Putamen (tissue), 1 donor: Measurements from ENCODE around the gene NCCRP1.

ENCODE experiments used
- DNase-seq: peaks from one replicate; pipeline ENCODE4 v3.0.0-alpha.2; 2016; ENCODE audit warnings: low spot score

The NCCRP1 gene

GRCh38 chr19:39165857-39166256 is 30.9 kb upstream of the NCCRP1 start:
- DNase-seq = no peak

DNA sequence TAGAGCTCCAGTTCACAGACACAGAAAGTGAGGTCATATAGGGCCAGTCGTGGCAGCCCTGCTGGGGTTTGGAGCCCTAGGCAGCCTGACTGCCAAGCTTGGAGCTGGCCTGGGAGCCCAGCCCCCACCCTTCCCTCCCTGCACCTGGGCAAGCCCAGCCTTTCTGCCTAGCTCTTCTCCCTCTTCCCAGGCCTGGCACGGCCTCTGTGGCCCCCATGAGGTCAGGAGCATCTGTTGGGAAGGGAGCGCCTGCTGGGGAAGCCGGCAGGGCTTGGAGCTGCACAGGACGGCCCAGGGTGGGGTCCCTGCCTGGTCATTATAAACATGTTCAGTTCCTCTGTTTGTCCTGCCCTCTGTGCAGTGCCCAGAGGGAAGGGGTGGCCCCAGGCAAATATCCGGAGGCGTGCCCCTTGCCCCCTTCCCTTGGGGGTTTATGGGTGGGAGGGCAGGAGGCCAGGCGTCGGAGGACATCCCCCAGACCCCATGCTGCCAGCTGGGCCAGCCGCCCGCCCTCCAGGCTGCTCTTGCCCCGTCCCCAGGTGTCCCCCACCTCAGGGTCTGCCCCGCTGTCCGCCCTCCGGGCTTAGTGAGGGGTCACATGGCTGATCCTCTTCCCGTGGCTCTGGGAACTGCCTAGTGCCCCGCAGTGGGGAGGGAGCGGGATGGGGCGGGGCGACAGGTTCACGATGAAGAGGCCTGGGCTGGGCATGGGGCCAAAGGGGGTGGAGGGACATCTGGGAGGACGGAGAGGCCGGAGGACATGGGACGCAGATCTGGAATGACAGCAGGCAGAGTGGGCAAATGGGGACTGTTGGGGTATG is 30.0 kb upstream of the NCCRP1 start:
- peak; percentile 31 for DNase-seq

GRCh38 chr19:39167461-39168257 is 29.1 kb upstream of the NCCRP1 start:
- DNase-seq = no peak

- no peak for DNase-seq
Measured at GRCh38 chr19:39168258-39169142, 28.3 kb upstream of the NCCRP1 start.

DNA sequence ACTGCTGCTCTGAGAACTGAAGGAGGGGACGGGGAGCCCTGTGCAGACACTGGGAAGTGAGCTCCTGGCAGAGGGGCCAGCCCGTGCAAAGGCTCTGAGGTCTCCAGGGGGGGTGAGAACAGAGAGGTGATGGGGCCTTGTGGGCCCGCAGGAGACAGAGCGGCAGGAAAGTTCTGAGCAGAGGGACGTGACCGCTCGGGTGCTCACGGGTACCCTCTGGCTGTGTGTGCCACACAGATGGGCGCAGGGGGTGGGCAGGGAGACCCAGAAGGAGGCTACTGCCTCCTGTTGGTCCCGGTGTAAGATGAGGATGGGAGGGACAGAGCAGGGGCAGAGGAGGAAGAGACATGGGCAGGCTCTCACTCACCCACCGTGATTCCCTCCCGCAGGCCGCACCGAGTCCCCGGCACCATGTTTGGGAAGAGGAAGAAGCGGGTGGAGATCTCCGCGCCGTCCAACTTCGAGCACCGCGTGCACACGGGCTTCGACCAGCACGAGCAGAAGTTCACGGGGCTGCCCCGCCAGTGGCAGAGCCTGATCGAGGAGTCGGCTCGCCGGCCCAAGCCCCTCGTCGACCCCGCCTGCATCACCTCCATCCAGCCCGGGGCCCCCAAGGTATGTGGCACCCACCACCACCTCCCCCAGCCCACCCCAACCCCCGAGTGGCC is 27.5 kb upstream of the NCCRP1 start:
- no peak for DNase-seq

DNA sequence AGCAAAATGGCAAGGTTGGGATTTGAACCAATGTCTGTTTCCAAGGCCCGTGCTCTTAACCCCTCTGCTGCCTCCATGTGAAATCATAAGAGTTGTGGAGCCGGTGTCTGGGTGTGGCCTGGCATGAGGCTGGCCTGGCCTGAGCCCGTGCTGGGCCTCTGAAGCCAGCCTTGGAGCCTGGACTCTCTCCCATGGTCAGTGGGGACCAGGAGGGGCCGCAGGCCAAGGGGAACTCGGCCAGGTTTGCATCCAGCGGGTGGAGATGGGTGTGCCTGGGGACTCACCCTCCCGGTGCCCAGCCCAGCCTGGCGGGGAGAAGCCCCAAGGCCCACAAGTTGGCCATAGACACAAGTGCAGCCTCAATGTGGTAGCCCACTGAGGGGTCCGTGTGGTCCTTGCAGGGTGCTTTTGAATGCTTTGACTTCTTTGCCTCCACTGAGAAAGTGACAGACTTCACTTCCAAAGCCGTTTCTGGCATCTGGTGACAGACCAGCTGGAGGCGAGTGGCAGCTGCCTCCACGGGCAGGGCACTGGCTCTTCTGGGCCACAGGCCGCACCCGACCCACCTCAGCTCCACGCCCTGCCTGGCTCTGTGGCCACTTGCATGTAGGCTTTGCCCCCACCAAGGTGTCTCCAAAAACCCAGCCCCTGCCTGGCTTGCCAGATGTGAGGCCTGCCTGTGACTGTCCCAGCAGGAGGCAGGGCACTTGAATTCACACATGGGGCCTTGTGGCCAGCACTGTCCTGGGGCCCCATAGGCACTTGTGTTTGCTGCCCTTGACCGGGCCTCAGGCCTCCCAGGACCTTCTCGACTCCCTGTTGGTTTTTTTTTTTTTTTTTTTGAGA is 26.2 kb upstream of the NCCRP1 start:
- no peak for DNase-seq

DNA sequence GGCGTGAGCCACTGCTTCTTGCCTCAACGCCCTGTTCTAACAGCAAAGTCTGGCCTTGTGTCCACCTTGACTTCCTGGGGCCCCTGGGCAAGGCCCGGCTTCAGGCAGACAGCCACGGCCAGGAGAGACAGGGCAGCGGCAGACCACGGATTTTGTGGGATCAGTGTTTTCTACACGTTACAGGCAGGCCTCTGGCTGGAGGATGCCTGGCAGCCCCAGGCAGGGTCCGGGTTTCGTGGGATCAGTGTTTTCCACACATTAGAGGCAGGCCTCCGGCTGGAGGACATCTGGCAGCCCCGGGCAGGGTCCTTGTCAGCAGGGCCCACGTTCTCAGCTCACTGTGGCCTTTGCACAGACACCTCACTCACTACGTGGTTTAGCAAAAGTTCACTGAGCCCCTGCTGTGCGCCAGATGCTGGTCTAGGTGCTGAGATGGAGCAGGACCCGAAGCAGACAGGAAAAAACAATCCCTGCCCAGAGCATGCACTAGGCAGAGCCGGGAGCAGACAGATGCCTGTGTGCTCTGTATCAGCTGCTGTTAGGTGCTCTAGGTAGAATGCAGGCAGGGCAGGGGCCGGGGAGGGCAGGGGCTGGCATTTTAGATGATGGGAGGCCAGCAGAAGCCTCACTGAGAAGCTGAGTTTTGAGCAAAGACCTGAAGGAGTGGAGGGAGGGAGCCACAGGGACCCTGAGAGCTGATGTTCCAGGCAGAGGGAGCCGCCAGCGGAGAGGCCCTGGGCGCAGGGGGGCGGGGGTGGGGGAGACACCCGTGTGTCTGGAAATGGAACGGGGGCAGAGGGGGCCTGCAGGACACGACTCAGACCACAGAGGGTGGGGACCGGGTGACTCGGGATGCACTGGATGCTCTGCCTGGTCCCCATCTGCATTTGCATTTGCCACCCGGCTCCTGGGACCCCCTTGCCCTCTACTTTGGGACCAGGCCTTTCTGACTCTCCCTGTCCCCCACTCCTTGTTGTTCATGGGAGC is 25.0 kb upstream of the NCCRP1 start:
- DNase-seq = no peak

- no peak for DNase-seq
Measured at GRCh38 chr19:39172700-39173501, 23.9 kb upstream of the NCCRP1 start.

- DNase-seq = no peak
Measured at GRCh38 chr19:39173502-39173991, 23.2 kb upstream of the NCCRP1 start.

DNA sequence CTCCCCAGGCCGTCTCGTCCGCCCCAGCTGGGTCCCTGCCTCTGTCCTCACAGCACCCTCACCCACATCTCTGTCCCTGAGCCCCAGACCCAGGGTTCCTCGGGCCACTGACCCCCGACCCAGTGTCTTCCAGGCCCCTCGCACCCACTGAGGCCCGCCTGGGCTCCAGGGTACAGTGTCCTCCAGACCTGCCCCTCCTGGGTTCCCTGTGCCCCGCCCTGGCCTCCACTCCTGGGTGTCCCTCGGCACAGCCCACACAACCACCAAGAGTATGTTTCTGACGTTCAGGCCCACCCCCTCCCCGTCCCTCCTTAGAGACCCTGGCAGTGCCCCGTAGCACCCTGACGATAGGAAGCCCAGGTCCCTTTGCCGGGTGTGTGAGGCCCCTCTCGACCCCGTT is 22.6 kb upstream of the NCCRP1 start:
- no peak for DNase-seq

GRCh38 chr19:39174558-39175544 is 21.9 kb upstream of the NCCRP1 start:
- no peak for DNase-seq

GRCh38 chr19:39175564-39175963 is 21.2 kb upstream of the NCCRP1 start:
- no peak for DNase-seq

- no peak for DNase-seq
Measured at GRCh38 chr19:39177110-39177699, 19.6 kb upstream of the NCCRP1 start.

DNA sequence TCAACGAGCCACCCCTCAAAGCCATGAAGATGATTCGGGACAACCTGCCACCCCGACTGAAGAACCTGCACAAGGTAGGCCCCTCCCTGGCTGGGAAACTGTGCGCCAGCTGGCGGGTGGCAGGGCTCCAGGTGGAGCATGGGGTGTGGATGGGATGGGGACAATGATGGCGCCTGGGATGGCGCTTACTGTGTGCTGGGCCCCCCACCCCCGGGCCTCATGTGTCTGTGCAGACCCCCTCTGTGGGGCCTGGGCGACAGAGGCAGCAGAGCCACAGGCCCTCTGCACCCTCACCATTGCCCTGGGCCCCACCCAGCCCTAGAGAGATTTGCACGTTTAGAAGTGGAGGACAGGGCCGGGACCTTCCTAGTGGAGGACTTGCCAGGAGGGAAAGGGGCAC is 19.0 kb upstream of the NCCRP1 start:
- no peak for DNase-seq

DNA sequence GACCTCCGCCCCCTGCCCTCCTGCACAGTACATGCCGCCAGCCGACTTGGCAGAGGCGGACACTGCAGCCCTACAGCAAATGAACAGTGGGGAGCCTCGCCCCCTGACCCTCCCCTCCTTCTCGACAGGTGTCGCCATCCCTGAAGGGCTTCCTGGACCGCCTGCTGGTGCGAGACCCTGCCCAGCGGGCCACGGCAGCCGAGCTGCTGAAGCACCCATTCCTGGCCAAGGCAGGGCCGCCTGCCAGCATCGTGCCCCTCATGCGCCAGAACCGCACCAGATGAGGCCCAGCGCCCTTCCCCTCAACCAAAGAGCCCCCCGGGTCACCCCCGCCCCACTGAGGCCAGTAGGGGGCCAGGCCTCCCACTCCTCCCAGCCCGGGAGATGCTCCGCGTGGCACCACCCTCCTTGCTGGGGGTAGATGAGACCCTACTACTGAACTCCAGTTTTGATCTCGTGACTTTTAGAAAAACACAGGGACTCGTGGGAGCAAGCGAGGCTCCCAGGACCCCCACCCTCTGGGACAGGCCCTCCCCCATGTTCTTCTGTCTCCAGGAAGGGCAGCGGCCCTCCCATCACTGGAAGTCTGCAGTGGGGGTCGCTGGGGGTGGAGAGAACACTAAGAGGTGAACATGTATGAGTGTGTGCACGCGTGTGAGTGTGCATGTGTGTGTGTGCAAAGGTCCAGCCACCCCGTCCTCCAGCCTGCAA is 18.3 kb upstream of the NCCRP1 start:
- DNase-seq = no peak

DNA sequence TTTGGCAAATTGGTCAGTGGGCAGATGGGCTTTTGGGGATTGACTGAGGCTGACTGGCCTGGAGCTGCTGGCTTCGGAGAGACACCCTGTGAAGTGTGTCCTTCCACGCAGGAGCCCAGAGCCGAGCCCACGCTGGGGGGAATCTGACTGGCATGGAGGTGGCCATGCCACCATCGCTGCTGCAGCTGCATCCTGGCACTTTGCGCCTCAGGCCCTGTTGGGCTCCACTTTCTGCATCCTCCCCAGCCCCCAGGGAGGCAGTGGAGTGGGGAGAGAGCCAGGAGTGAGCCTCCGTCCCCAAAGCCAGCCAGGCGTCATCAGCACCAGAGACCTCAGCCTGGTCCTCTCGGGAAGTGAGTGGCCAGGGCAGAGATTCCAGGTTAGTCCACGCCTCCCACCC is 17.0 kb upstream of the NCCRP1 start:
- DNase-seq = no peak
